GM12864 (cell line): ENCODE measurements around the gene CELF2.
"Not testable (repeated sequence)": the region's sequence is repeated elsewhere in the genome, so short reads cannot be mapped to it uniquely, and the experiment has no call there.

ENCODE experiments used
- DNase-seq: peaks from one replicate; pipeline ENCODE4 v3.0.0-alpha.2; 2011; ENCODE audit warnings: low read depth
- H3K4me3 ChIP-seq: 2 replicates; pipeline ENCODE4 v1.5.1; 2011; ENCODE audit warnings: mild to moderate bottlenecking, low read depth, low read length, control low read depth
- TF ChIP-seq, protein P1 (sequence below): IDR thresholded peaks from 2 replicates; pipeline ENCODE4 v1.5.1; 2011; ENCODE audit warnings: low read depth, mild to moderate bottlenecking, moderate library complexity, low read length, control low read depth, inconsistent platforms; ENCODE audit errors: missing control alignments

The CELF2 gene

DNA sequence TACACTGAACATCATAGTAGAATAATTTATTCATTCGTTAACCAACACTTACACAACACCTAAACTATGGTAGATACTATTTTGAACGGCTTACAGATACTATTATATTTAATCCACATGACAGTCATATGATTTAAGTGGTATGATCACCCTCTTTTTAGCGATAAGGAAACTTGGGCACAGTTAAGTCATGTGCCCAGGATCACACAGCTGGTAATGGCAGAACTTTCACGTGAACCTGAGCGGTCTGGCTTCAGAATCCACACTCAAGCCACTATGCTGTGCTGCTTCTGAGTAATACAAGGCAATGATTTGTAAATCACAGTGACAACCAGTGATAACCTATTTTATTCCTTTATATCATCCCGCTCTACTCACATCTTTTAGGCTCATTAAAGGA lies 99.1 kb downstream of the CELF2 start:
- H3K4me3 ChIP-seq: no peak overlapping the region
- TF ChIP-seq, protein P1, sequence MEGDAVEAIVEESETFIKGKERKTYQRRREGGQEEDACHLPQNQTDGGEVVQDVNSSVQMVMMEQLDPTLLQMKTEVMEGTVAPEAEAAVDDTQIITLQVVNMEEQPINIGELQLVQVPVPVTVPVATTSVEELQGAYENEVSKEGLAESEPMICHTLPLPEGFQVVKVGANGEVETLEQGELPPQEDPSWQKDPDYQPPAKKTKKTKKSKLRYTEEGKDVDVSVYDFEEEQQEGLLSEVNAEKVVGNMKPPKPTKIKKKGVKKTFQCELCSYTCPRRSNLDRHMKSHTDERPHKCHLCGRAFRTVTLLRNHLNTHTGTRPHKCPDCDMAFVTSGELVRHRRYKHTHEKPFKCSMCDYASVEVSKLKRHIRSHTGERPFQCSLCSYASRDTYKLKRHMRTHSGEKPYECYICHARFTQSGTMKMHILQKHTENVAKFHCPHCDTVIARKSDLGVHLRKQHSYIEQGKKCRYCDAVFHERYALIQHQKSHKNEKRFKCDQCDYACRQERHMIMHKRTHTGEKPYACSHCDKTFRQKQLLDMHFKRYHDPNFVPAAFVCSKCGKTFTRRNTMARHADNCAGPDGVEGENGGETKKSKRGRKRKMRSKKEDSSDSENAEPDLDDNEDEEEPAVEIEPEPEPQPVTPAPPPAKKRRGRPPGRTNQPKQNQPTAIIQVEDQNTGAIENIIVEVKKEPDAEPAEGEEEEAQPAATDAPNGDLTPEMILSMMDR: no peak
- DNase-seq: no peak

DNA sequence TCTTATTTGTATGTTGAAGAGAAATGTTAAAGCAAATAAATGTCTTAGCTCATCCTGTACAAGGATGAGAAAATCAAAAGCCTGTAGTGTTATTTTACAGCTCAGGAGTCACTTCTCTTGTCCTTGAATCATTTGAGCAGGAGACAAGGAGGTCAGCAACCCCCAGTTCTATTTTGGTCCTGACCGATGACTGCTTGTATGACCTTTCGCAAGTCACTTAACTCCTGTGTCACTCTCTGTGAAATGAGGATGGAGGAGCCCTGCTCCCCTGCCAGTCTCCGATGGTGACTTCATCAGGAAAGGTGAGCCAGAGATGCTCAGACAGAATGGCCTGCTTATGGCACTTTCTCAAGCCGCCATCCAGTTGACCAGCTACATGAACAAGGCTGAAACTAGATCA lies 101.0 kb downstream of the CELF2 start:
- no peak overlapping the region for H3K4me3 ChIP-seq
- TF ChIP-seq, protein P1: no peak
- DNase-seq: no peak

DNA sequence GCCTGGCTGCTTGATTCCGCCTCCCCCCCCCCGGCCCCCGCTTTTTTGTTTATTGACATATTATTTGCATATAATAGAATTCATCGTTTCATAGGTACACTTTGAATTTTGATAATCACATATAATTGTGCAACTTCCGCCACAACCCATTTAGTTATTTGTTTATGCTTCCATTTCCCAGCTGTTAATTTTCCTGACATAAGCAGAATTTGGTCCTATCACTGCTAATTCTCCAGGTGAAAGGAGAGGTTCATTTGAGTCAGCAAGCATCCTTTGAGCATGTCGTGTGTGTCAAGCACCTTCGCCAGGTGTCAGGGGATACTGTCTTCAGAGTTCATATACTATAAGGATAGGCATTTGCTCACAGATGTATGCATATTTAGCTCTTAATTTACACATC lies 102.2 kb downstream of the CELF2 start:
- TF ChIP-seq, protein P1: no peak
- no peak for DNase-seq
- H3K4me3 ChIP-seq: no peak overlapping the region

DNA sequence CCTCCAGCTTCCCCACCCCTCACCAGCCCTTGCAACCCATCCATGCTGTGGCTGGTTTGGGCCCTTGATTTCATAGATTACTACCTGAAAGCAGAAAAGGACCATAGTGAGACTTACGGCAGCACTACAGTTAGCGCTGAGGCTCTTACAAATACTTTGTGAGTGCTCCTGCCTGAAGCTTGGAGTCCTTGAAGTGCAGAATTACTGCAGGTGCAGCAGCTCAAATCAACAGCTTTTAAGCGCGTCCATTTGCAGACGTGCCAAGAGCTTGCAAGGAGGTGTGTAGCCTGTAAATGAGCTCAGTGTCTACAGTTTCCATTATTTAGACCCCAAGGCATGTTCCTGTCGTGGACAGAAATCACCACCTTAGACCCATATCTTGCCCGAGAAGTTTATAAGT lies 103.0 kb downstream of the CELF2 start:
- DNase-seq: no peak
- TF ChIP-seq, protein P1: no peak
- no peak overlapping the region for H3K4me3 ChIP-seq

DNA sequence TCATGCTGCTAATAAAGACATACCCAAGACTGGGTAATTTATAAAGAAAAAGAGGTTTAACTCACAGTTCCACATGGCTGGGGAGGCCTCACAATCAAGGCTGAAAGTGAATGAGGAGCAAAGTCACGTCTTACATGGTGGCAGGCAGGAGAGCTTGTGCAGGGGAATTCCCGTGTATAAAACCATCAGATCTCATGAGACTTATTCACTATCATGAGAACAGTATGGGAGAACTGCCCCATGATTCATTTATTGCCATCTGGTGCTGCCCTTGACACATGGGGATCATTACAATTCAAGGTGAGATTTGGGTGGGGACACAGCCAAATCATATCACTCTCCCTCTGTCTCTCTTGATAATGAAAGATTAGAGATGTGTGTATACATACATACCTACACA lies 106.2 kb downstream of the CELF2 start:
- DNase-seq, H3K4me3 ChIP-seq: not testable (repeated sequence)

DNA sequence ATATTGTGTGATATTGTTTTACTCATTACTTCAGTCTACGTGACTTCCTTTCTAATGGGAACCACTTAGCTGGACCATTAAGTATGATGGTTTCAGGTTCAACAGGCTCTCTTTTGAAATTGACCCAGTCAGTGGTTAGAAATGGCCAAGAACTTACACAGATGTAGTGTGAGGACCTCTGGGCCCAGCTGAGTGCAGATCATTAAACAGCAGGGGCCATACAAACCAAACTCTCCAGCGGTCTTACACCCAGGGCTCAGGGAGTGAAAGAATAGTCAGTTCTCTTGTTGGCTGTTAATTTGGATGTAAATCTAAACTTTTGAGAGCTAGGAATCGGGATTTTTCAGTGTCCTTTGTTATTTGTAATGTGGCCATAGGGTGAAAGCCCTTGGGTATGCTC lies 107.3 kb downstream of the CELF2 start:
- H3K4me3 ChIP-seq: no peak overlapping the region
- no peak for DNase-seq
- TF ChIP-seq, protein P1: no peak

DNA sequence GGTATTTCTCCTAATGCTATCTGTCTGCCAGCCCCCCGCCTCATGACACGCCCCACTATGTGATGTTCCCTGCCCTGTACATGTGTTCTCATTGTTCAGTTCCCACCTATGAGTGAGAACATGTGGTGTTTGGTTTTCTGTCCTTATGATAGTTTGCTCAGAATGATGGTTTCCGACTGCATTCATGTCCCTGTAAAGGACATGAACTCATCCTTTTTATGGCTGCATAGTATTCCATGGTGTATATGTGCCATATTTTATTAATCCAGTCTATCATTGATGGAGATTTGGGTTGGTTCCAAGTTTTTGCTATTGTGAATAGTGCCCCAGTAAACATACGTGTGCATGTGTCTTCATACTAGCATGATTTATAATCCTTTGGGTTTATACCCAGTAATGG lies 109.3 kb downstream of the CELF2 start:
- not testable (repeated sequence) for H3K4me3 ChIP-seq, DNase-seq

DNA sequence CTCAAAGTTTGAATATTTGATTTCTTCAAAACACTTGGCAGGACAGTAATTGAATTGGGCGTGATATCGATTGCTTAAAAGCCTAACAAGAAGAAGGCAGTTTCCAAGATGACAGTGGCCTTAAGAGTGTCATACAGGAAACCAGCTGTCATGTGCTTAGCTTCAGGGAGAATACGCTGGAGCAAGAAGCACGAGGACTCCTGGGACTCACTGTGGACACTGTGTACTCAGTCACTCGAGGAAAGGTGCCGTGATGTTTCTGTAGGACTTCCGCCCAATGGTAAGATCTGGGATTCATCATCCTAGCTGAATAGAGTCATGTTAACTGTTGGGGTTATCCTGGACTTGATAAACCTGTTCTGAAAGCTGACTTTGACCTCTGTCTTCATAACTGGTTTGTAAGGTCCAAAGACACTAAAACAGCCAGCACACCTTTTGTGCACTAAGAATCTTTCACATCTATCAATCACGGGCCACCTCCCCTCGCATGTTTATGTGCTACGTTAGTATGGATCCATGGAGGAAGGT lies 113.5 kb downstream of the CELF2 start:
- DNase-seq: no peak
- TF ChIP-seq, protein P1: no peak

More for the DNA sequence above, 113.5 kb downstream of the CELF2 start:
- H3K4me3 ChIP-seq: no peak overlapping the region
